Left colon (tissue), 2 donors: ENCODE results near the gene MEN1. TPM values are rescaled to one million over a fixed set of nuclear protein-coding genes. Genes with fewer than 3 reads are reported as not detected.
"Not testable (repeated sequence)": the region's sequence is repeated elsewhere in the genome, so short reads cannot be mapped to it uniquely, and the experiment has no call there.

Experiments used
- ATAC-seq: fragments of 200-7000 bp; cut with Tn5 transposase; one replicate; pipeline ENCODE4 v1.9.1; 2020; ENCODE audit warnings: mild to moderate bottlenecking, moderate library complexity
- DNase-seq, 2 donors: peaks; one replicate each; pipeline ENCODE4 v3.0.0-alpha.2; 2020
- intact Hi-C, 2 donors: fragments of 100-400 bp; cut with DNase I in 1 of 2; cut with micrococcal nuclease in 1 of 2; formaldehyde crosslinking; loops; one replicate each; pipeline versions ENCODE4 v1.11.2 to v1.14.0; 2022; cut with DNase I, micrococcal nuclease
- total RNA-seq, 2 donors: library from RNA; stranded (reverse); fragmentation: NEBNext Ultra II Directional; extraction: Animal tissue kit (Norgen Biotek cat#: 25700); gene quantifications; one replicate each; pipeline ENCODE4 v1.2.1, GENCODE V29; 2021
- donor health status: DM: no; HTN: no; CAD: no.
- donor health status: DM: yes; HTN: yes; CAD: no.

The MEN1 gene
- total RNA-seq, 2 donors from 2014 or later: 21.0 to 25.5 TPM

DNA sequence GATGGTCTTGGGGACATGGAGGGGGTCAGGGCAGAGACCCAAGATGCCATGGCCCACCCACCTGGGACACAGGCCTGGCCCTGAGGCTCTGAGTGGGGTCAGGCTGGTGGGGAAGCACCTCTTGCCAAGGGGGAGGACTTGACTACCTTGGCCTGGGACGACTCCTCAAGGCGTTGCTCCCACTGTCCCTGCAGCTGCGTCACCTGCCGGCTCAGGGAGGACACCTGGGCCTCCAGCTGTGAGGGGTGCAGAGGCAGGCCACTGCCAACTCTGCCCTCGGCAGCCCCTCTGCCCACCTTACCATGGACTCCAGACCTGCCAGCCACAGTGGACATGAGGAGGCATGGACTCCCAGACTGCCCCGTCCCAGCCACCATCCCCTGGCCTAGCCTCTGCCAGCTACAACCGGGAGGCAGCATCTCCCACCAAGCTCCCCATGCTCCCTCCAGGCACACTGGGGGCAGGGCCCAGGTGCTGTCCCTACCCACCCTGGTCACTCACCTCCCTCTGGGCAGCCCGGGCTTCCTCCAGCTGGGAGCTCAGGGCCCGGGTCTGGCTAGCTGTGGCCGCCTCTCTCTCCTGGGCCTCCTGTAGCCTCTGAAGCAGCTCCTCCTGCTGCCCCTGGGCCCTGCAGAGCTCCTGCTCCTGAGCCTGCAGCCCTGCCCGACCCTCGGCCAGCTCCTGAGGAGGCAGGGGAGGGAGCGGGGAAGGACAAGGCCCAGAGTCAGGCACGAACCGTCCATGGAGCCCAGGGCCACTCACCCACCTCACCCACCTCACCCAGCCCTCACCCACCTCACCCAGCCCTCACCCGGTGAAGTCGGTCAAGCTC, 25.5 kb upstream of the MEN1 start:
- ATAC-seq (peak; percentile 3), DNase-seq (no peak)
- intact Hi-C loops: no loop called here

- ATAC-seq (peak; percentile 76), DNase-seq (peak in 1 of 2 donors; percentile 66)
- intact Hi-C loops: no loop called here
These were observed 24.6 kb upstream of the MEN1 start for GRCh38 chr11:64834723-64835615.

- no peak for ATAC-seq
- no peak for DNase-seq
- intact Hi-C loops: no loop called here
These were observed 23.8 kb upstream of the MEN1 start for GRCh38 chr11:64834031-64834722.

DNA sequence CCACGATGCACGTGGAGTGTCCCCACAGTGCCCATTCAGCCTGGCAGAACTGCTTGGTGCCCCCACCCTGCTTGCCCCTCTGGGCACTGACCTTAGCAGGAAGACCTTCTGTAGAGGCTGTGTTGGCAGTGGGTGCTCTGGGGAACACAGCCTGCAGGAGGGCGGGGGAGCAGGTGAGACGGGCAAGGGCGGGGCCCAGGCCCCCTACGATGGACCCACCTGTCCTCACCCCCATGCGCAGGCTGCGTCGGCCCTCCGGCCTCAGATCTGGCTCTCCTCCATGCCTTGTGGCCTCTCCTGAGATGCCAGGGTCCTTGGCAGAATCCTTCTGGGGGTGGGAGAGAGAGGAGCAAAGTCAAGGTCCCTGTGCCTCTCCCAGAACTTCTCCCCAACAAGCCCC, 23.2 kb upstream of the MEN1 start:
- intact Hi-C loops: no loop called here
- no peak for ATAC-seq
- no peak for DNase-seq

DNA sequence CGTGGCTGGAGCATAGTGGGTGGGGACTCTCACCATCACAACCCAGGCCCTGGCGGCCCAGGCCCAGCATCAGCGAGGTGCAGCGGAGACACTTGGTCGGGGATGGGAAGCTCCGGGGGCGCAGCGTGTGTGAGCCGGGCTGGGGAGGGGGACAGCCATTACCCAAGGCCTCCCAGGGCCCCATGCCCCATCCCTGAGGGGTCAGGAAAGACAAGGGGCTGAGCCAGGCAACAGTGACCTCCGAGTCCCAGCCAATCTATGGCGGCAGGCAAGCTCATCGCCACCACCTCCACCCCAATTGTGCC, 22.8 kb upstream of the MEN1 start:
- intact Hi-C loops: no loop called here
- DNase-seq (no peak), ATAC-seq (no peak)

- no peak for DNase-seq
- intact Hi-C loops: no loop called here
- ATAC-seq: no peak
These were observed 22.3 kb upstream of the MEN1 start for GRCh38 chr11:64832467-64833197.

DNA sequence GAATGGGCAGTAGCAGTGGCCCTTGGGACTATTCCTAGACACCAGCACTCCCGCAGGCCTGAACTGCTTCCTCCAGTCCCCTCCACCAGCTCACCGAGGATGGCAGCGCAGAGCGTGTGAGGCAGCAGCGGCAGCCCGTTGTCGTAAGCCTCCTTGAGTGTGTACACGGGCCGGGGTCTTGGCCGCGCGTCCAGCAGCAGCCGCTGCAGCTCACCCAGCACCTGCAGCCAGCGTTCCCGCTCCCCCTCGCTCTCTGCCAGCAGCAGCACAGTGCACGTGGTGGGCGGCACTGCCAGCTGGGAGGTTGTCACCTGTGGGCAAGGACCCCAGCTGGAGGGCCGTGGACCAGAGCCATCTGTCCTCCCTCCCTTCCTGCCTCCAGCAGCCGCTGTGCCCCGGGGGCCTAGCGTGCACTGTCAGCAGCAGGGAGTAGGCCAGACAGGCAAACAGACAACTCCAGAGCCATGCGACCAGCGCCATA, 21.1 kb upstream of the MEN1 start:
- intact Hi-C loops: no loop called here
- DNase-seq: no peak
- no peak for ATAC-seq

DNA sequence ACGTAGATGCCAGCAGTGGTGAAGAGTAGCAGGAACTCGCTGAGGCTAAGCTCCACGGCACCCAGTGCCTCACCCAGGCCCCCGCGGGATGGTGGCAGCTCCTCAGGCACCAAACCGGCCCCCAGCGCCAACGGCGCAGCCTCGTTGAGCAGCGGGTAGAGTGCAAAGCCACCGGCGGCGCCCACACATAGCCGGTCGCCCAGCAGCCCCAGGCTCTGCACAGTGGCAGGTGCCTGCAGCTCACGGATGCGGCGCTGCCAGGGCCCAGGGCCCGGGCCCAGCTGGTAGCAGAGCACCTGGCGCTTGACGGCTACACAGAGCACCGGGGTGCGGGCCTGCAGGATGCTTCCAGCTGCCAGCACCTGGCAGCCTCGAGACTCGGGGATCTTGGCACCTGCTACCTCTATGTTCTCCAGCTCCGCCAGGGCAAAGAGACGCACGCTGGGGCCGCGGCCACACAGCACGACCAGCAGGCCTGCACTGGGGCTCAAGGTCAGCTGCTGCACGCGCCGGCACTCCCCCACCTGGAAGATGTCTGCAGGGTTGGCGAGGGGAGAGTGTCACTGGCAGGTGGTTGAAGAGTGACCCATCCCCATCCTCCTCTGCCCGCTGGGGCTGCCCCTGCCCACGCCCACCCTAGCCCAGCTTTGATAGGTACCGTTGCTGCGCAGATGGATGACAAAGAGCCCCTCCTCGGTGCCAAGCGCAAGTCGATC, 19.3 kb upstream of the MEN1 start:
- intact Hi-C loops: no loop called here
- DNase-seq: no peak
- no peak for ATAC-seq

DNA sequence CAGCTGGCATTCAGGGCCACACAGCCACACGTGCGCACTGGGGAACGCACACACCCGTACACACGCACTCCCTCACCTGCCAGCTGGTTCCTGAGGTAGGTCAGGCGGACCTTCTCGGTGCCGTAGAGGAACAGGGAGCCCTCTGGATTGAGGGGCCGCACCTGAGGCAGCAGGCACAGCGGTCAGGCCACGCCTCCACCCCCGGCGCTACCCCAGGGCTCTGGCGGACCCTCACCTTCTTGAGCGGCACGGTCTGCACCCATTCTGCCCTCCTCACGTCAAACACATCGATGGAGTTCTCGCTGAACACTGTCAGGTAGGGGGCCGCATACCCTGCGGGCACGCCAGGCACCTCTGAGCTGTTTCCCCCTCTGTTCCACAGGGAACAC, 17.1 kb upstream of the MEN1 start:
- ATAC-seq (no peak), DNase-seq (no peak)
- intact Hi-C loops: no loop called here

- intact Hi-C loops: no loop called here
- ATAC-seq (no peak), DNase-seq (no peak)
These were observed 16.5 kb upstream of the MEN1 start for GRCh38 chr11:64826578-64827450.

DNA sequence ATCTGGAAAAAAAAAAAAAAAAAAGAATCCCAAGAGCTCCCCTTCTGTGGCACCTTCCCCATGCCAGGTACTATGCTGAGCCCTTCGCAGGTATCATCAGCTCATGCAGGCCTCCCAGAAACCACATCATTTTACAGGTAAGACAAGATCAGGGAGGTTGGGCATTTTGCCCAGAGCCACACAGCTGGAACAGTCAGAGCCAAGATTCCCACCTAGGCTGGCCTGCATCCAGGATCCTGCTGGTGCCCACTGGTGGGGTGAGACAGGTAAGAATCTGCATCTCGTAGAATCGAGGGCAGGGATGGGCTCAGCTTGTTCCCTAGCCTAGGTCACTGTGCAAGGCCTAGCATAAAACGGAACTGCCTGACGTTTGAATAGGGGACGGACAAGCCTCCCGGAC, 15.7 kb upstream of the MEN1 start:
- intact Hi-C loops: no loop called here
- no peak for ATAC-seq
- DNase-seq: no peak

GRCh38 chr11:64823568-64824119, 13.3 kb upstream of the MEN1 start:
- DNase-seq (no peak), ATAC-seq (no peak)
- intact Hi-C loops: no loop called here

GRCh38 chr11:64817476-64817875, 7.1 kb upstream of the MEN1 start:
- no peak for DNase-seq
- ATAC-seq: no peak
- intact Hi-C loops: no loop called here

GRCh38 chr11:64815433-64815832, 5.1 kb upstream of the MEN1 start:
- DNase-seq, intact Hi-C loops, ATAC-seq: not testable (repeated sequence)

DNA sequence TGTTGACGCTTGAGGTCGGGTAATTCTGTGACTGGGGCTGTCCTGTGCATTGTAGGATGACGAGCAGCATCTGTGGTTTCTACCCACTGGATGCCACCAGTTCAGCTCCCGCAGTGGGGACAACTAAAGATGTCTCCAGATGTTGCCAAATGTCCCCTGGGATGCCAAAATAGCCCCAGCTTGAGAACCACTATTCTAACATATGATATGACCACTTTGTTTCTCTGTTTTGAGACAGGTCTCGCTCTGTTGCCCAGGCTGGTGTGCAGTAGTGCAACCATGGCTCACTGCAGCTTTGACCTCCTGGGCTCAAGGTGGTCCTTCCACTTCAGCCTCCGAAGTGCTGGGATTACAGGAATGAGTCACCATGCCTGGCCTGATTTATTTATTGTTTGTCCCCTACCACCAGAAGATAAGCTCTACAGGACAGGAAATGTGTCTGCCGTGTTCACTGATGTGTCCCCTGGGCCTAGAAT, 4.4 kb upstream of the MEN1 start:
- ATAC-seq (no peak), DNase-seq (no peak)
- intact Hi-C loops: no loop called here

DNA sequence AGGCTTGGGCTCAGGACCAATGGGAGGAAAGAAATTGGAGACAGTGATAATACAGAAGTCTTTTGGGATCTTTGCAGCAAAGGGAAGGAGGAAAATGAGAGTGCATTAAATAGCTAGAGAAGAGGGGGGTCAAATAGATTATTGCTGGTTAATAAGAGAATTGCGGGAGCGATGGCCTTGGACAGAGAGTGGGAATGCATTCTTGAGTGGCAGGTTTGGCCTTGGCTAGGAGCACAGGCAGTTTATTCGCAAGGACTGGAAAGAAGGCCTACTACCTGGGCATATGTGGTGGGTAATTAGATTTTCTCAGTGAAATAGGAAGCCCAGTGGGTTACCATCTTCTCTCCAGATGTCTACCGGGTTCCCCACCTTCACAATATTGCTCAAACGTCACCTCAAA, 3.5 kb upstream of the MEN1 start:
- intact Hi-C loops: no loop called here
- ATAC-seq (no peak), DNase-seq (no peak)

DNA sequence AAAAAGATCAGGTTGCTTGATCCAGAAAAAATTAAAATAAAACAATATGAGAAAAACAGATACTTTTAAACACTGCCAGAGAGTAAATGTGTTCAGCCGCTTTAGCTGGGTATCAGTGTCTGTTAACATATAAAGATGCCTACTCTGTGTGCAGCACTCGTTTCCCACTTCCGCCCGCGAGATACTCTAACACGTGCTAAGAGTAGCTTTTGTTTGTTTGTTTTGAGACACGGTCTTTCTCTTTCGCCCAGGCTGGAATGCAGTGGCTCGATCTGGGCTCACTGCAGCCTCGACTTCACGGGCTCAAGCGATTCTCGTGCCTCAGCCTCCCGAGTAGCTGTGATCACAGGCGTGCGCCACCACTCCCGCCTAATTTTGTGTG, 531 bp upstream of the MEN1 start:
- ATAC-seq (peak; percentile 18), DNase-seq (peak in 1 of 2 donors; percentile 48)
- intact Hi-C loops: no loop called here
